HTERT RPE-1 (cell line): ENCODE measurements around the gene INO80E.
"Not testable (repeated sequence)": the region's sequence is repeated elsewhere in the genome, so short reads cannot be mapped to it uniquely, and the experiment has no call there.

ENCODE experiments used
- in situ Hi-C: fragments of 300-500 bp; cut with MboI; formaldehyde crosslinking; loops from 4 replicates; pipeline ENCODE4 v1.14.3; 2020; ENCODE audit warnings: low sequenced_read_pairs

Gene INO80E

DNA sequence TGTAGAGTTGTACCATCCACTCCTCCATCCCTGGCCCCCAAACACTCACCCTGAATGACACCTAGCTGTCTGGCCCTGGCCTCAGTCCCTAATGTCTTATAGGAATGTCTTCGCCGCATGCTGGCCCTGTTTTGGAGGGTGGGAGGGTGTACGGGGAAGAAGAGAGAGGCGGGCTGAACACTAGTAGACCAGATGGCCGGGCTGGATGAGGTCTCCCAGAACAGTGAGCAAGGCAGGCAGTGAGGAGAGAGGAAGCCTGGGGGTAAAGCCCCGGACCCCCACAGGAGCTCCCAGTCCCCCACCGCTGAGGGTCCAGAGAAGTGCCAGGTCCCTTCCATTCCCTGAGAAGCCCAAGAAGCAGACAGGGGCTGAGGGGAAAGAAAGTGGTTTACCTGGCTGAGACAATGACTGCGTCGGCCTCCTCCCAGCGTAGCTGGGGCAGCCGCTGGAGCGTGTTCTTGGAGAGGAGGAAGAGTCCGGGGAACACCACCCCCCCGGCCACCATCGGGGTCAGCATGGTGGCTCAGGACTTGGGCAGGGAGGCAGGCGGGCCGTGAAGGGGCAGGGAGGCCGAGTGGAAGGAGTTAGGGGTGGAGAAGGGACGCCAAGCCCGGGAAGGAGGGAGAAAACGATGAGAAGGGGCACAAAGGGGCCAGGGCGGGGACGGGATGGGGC, 34.1 kb downstream of the INO80E start:
- in situ Hi-C loops = no loop called here

DNA sequence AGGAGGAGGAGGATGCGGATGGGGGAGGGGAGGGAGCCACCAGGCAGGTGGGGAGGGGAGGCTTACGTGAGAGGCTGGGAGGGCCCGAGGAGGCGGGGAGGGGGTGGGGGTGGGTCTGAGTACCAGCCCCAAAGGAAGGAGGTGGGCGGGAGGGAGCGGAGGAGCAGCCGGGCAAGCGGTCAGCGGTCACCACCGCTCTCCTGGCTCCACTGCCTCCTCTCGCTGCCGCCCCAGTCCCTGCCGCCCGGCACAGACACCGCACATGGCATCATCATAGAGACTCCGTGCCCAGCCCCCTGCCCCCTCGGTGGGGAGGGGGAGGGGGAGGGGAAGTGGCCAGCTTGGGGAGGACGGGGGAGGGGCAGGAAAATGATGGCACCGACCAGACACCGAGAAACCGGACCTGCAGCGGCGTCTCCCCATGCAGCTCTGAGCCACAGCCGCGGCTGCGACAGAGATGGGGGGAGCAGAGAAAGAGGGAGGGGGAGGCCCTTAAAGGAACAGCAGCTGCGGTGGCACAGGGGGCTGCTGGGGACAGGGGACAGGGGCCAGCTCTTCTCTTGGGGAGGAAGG, 34.9 kb downstream of the INO80E start, which contains the start of gene TLCD3B:
Gene TLCD3B (minus strand): TSS at position 431 of the 573 bp plus-strand sequence. CDS start 744 bp downstream, outside the sequence.
- in situ Hi-C loops = no loop called here

DNA sequence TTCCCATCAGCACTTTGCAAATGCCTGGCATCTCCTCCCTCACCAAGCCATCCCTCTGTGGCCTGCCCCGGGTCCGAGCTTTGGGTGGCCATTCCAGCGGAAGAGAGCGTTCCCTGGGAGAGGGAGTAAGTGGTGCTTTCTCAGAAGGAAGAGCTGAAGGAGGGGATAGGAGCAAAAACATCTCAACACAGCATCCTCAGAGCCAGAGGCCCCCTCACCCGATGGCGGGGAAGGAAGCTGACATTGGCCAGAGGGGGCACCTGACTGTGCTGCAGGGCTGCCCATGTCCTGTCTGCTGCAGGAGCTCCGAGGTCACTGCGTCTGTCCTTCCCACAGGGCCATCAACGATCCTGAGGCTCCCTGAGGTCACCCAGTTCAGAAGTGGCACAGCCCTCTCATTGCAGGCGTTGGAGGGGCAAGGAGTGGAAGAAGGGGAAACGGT, 35.5 kb downstream of the INO80E start:
- in situ Hi-C loops = no loop called here

DNA sequence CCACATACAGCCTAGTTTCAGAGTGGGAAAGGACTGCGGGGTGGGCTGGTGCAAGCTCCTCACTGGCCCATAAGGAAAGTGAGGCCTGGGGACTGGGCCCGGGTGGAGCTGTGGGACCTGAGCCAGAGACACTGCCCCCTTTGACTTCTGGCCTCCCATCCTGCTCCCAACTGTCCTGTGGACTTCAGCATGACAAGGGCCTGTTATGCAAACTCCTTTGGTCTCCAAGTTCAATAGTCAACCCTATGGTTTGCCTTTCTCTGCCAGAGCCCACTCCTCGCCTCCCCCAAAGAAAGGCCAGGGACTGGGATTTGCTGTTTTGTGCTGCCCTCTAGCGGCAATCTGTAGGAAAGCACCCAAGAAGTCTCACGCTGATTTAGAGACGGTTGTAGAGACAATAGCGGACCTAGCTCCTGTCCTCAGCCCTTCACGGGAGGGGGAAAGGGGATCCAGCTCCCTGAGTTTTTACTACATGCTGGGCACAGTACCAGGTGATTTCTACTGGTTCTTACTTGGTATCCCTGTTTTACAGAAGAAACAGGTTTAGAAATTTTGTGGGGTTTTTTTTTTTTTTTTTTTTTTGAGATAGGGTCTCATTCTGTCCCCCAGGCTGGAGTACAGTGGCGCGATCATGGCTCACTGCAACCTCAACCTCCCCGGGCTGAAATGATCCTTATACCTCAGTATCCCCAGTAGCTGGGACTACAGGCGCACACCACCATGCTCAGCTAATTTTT, 36.2 kb downstream of the INO80E start:
- in situ Hi-C loops = no loop called here

- in situ Hi-C loops = no loop called here
Observed at GRCh38 chr16:30033270-30033669, 37.2 kb downstream of the INO80E start.

DNA sequence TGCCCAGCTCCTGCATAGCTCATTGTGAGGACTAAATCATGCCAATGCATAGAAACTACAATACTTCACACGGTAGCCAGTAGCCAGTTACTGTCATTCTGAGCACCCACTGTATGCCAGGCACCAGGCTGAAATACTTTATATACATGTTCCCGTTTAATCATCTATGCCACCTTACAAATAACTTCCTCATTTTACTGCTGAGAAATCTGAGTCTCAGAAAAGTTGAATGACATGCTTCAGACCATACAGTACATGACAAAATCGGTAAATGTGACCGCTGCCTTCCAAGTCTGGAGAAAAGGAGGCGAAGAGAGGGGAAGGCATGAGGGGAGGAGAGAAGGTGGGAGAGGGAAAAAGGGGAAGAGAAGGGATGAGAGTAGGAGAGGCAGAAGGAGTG, 44.2 kb downstream of the INO80E start:
- in situ Hi-C loops = no loop called here

GRCh38 chr16:30040690-30041089, 44.6 kb downstream of the INO80E start:
- in situ Hi-C loops = not testable (repeated sequence)

DNA sequence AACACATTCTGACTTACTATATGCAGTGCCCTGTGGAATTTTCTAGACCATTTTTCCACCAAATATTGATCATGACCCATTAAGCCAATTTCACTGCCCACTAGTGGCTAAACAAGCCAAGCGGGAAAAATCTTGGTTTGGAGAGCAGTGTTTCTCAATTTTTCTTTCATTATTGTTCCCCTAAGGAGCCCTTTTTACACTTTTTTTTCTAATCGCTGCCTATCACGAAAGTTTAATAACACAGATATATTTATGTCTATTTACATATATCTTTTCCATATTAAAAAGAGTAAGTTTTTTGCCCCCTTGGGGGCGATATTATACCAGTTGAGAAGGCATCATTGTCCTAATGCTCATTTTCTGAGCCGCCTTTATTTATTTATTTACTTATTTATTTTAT, 45.8 kb downstream of the INO80E start:
- in situ Hi-C loops = no loop called here

DNA sequence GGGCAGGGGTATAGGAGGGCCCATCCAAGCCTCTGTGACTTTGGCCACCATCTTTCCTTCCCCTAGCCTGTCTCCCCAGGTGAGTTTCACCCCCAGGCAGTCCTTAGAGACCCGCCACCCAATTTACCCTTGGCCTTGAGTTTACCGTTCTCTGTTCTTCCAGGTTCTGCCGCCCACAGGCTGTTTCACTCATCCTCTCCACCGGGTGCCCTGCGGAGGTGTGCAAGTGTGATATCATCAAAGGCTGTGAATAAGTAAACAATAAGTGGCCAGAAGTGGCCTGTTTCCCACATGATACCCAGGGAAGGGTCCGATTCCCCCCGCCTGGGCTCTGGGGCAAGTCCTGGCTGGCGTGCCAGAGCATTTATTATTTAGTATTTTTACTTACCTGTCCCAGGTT, 50.1 kb downstream of the INO80E start:
- in situ Hi-C loops = no loop called here

- in situ Hi-C loops = no loop called here
Observed at GRCh38 chr16:30046588-30046987, 50.5 kb downstream of the INO80E start.

GRCh38 chr16:30049871-30050270, 53.8 kb downstream of the INO80E start:
- in situ Hi-C loops = no loop called here

GRCh38 chr16:30051518-30051917, 55.5 kb downstream of the INO80E start:
- in situ Hi-C loops = no loop called here

- in situ Hi-C loops = no loop called here
Observed at GRCh38 chr16:30052671-30053372, 56.8 kb downstream of the INO80E start.

- in situ Hi-C loops = no loop called here
Observed at GRCh38 chr16:30053376-30054015, 57.5 kb downstream of the INO80E start.

GRCh38 chr16:30054451-30054850, 58.4 kb downstream of the INO80E start:
- in situ Hi-C loops = no loop called here

- in situ Hi-C loops = no loop called here
Observed at GRCh38 chr16:30054959-30055553, 59.0 kb downstream of the INO80E start.
